HG03139 (cell line): ENCODE data around the gene TMEM26.

ENCODE experiments used
- ATAC-seq: cut with Tn5 transposase; IDR thresholded peaks from one replicate; pipeline ENCODE4 v1.9.1; 2021; ENCODE audit not compliant: unreplicated experiment

TMEM26 gene

GRCh38 chr10:61460835-61461234, 7.7 kb upstream of the TMEM26 start:
- no peak for ATAC-seq

DNA sequence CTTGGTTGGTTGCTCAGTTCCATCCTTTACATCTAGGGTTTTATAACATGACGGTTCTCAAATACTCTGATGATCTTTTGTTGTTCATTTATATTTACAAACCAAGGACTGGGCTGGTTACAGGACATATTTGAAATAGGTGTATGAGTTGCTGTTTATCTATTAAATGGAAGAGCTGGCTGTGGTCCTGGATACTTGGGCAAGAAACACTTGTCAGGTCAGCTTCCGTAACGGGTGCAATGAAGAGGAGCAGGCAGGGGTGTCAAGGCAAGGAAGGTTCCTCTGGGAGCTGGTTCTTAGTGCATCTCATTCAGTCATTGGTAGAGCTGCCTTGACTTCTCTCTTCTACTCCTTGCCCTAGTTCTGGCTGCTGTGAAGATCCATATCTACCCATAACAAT, 4.8 kb upstream of the TMEM26 start:
- no peak for ATAC-seq

DNA sequence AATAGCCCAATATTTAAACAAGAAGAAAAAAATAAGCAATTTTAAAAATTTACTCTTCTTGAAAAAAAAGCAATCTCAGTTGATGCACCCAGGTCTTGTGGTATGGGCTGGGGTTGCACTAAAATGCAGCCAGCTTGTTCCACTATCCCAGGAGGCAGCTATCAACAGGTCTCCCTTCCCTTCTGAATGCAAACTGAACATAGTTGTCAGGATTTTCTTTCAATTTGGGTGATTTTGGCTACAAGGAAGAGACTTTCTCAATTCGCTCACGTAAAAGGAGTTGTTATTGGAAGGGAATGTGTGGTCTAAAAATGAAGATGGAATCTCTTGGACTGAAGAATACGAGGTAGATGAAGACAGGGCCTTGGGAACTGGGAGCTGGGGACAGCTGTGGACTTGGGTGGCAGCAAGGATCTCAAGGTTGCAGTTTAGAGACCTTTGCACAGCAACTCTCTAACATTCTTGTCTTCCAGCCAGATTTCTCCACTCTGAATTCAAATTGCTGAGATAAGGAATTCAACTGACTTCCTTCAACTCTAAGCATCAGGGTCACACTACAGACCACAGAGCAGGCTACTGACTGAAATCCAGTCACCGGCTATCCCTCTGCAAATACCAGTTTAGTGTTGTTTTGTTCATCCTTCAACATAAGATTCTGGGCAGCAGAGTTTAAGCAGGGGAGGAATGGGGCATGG, 3.1 kb upstream of the TMEM26 start:
- no peak for ATAC-seq

DNA sequence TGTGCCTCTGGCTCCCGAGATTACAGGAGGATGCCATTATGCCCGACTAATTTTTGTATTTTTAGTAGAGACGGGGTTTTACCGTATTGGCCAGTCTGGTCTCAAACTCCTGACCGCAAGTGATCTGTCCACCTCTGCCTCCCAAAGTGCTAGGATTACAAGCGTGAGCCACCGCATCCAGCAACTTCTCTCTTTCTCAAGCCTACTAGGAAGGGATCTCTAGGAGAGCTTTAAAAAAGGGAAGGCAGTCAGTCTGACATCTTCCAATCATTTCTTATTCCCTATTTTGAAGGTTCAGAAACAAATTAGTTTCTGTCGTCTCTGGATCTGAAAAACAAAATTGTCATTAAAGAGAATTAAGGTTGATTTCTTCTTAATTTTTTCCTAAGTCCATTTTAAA, 2.5 kb upstream of the TMEM26 start:
- ATAC-seq, result no peak

DNA sequence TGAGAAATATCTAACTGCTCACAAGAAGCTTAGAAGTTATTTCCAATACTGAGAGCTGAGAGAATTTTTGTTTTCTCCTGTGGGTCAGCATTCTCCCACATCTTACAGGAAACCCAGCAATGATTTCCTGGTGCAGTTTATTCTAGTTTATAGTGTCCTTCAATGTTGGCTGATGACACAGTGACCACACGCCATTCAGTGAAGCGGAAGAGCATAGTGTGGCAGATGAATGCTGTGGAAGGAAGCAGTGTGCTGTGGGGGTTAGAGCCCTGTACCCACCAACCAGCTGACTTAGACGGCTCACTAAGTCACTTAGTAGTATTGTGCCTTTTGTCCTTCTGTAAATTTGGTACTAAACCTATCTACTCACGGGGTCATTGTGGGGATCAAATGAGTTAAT, 1.4 kb upstream of the TMEM26 start:
- no peak for ATAC-seq

- no peak for ATAC-seq
These were observed 980 bp downstream of the TMEM26 start for GRCh38 chr10:61452151-61452651.

GRCh38 chr10:61451357-61451756, 1.8 kb downstream of the TMEM26 start:
- no peak for ATAC-seq

GRCh38 chr10:61448841-61449600, 4.2 kb downstream of the TMEM26 start:
- ATAC-seq, result no peak

DNA sequence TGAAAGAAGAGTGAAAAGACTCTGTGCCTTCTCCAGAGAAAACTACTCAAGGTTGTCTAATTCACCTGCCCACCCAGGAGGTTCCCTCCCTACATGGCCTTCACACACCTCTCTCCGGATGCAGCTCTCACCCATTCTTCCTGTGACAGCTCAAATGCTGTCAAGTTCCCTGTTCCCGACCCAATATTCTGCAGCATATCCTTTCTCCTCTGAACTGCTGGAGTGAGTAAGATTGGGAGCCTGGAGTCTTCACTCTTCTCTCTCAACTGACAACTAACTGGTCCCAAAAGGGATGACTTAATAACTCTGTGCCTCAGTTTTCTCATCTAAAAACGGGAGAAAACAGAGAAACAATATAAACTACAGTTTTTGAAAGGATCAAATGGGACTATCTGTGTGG, 5.1 kb downstream of the TMEM26 start:
- no peak for ATAC-seq

DNA sequence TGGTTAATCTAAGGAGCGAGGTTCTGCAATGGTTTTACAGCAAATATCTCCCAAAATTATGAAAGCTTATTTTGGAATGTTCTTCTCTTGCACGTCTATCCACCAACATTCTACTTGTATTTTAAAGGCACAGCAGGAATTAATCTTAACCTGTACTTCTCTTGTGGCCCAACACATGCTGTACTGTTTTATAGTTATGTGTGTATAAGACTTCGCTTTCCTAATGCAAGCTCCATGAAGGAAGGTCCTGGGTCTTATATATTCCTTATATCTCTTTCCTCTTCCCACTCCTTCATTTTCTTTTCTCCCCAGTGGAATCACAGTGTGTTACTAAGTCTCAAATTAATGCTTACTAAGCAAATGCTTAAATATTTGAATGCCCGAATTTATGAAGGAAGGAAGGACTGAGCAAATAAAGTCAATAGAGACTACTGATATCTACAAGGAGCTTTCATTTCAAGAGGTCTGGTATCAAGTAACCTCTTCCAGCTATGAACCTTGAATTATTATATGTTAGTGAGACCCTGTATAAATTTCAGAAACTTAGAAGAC, 14.0 kb downstream of the TMEM26 start:
- no peak for ATAC-seq

DNA sequence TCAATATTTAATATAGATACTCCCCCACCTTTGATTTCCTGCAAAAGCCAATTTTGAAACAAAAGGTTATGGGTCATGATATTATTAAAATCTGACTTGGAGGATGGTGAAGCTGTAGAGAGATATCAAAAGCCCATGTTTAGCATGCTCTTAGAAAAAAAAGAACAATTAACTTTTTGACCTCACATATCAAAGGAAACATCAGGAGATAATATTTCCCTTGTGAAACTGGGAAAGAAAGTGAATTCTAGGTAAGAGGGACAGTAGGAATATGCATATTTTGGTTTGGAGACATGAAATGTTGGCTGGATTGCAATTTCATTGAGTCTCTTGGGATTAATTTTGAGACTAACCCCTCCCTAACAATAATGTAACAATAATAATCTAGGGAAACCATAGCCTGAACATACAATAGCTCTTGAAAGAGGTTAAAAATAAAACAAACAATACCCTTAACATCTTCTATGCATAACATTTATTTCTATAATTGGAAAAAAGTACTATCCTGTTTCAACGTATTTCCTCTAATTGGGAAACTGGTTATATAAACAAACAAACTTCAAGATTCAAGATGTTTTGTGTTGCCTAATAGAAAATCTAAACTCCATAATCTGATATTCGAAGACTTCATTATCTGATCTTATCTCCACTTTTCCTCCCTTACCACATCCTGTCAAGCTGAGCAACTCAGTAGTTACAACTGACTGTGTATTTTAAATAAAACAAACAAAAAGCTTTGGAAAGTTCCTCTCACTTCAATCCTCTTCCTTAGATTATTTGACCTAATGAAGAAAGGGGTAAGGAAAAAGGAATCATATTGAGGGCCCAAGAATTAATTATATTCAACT, 14.8 kb downstream of the TMEM26 start:
- no peak for ATAC-seq

DNA sequence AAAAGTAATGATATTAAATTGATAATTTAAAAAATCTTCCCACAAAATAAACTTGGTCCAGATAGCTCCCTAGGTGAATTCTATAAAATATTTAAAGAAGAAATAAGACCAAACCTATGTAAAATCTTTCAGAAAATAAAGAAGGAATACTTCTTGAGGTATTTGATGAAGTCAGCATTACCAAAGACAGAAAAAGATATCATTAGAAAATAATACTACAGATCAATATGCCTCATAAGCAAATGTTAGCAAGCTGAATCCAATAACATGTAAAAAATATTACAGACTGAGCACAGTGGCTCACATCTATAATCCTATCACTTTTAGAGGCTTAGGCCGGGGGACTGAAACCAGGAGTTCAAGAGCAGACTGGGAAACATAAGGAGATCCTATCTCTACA, 30.0 kb downstream of the TMEM26 start:
- no peak for ATAC-seq

GRCh38 chr10:61417661-61418060, 35.5 kb downstream of the TMEM26 start:
- no peak for ATAC-seq

DNA sequence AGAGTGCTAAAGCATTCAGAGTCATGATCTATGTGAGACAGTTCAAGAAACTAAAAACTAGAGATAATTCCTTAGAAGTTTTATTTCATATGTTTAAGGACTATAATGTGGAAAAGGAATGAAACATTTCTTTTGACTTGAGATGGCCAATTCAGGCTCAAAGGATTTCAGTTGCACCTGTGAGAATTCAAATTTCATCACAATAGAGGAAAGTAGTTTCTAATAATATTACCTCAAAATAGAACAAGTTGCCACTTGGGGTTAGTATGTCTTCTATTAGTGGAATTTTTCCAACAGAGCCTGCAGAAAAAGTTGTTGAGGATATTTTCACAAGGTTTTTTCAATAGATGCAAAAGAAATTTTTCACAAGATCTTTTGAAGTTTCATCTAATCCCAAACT, 37.4 kb downstream of the TMEM26 start:
- ATAC-seq, result no peak

DNA sequence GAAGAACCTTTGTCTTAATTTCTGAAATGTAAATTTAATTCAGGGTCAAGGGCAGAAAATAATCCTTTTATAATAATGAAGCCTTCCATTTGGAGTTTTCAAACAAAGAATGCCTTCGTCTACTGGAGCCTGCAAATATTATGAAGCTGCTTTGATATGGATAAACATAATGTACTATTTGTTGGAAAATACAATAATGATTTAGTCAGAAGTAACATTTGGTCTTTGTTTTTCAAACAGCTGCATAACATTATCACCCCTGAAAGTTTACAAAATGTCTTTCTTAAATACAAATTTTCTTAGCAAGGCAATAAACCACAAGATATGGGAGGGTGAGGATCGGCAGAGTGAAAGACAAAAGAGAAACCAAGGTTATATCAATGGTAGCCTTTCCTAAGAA, 41.5 kb downstream of the TMEM26 start:
- no peak for ATAC-seq

GRCh38 chr10:61410353-61411070, 42.7 kb downstream of the TMEM26 start:
- no peak for ATAC-seq

DNA sequence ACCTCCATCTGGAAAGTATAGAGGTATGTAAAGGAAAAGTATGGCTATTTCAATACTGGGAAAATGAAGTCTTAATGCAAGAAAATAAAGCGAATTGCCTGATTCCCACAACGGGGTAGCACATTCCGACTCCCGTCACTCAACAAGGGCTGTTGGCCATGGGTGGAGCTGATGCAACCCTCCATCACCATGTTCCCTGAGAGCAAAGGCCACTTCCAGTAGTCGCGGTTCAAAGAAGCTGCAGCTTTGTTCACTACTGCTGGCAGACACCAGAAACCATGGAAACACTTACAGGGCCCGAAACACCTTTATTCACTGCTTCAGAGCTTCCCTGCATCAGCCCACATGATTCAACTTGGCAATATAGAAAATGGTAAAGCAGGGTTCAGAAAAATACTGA, 44.0 kb downstream of the TMEM26 start:
- ATAC-seq, result no peak

GRCh38 chr10:61408105-61408504, 45.1 kb downstream of the TMEM26 start:
- no peak for ATAC-seq

DNA sequence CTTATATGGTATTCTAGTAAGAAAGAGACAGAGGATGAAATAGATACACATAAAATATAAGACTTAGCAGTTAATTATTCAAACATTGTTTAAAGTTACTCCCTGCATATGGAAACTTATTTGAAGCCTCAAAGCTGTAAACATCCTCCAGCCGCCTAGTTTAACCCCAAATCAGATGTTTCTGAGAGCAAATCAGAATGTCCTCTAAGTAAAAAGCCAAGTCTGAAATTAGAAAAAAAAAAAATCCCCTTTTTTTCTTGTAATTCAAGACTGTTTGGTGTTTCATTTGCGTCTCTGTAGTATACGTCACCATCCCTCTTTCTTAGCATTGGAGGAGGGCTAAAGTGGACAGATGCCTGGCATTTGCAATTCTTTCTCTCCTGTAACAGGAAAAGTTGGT, 46.4 kb downstream of the TMEM26 start:
- ATAC-seq, result no peak

- no peak for ATAC-seq
These were observed 46.9 kb downstream of the TMEM26 start for GRCh38 chr10:61406242-61406641.

- no peak for ATAC-seq
These were observed 48.4 kb downstream of the TMEM26 start for GRCh38 chr10:61404751-61405150.
